Right lobe of liver (tissue), 4 donors: Measurements from ENCODE around the gene WDR19.
A peak's percentile ranks its signal among the peaks of the same experiment; 100 is the strongest.

ENCODE experiments used
- CTCF ChIP-seq, 4 donors: fragments of 200-600 bp in 3 of 4; fragments of 450-650 bp in 1 of 4; IDR thresholded peaks; one replicate each; pipeline versions ENCODE4 v1.5.1 to v1.8.0; 2016 to 2022; ENCODE audit warnings: antibody characterized with exemption in 4 of 4, mild to moderate bottlenecking in 2 of 4
- POLR2A ChIP-seq: fragments of 450-650 bp; IDR thresholded peaks from one replicate; pipeline ENCODE4 v1.6.1; 2017; ENCODE audit warnings: antibody characterized with exemption, mild to moderate bottlenecking
- donor health status: DM: no; HTN: no; CAD: no.
- donor health status: DM: no; HTN: no; CAD: no.
- donor health status: DM: no; HTN: yes; CAD: no.

GRCh38 chr4:39181905-39182638 is at the start of gene WDR19:
- TF ChIP-seq CTCF (IDR thresholded peaks at IDR 0.05) (peak; percentile 37 to 45 (median 42)), POLR2A (peak; percentile 35)
